ENCODE results near the gene PPIF. TPM values are rescaled to one million over a fixed set of nuclear protein-coding genes. Genes with fewer than 3 reads are reported as not detected.
A peak's percentile ranks its signal among the peaks of the same experiment; 100 is the strongest.

Gene PPIF
- total RNA-seq, 4 donors from 2014 or later: 40.2 to 141 (median 56.6) TPM

DNA sequence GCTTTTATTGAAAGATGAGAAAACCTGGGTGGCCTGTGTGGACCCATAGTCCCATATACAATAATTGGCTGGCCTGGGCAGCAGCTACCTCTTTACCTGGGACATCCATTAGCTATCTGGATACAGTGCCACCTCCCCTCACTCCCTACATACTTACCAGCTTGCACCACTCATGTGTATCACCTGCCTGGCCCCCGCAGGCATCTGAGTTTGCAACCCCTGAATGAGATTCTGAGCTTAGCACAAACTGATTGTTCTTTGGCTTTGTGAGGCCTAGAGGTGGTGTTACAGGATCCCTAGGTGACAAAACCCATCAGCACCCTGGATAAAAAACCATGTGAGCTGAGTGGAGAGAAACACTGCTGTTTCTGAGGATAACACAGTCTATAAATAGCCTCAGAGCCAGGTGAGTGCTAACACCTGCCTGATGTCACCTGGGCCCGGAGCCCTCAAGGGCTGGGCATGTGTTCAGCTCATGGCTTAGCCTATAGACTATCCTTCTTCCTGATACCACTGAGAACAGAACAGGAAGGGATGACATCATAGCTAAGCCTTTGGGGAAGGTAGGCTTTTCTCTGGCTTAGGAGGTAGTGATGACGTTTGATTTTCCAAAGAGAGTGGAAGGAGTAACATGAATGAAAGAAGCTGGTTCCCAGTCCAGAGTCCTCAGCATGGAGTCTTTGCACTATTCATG lies 2.6 kb upstream of the PPIF start:
- H3K36me3 ChIP-seq: peaks cover 1 to 9% (median 8%) of the 10 kb centered on the region in 3 donors
- H3K9me3 ChIP-seq: no peaks in the 10 kb centered on the region
- no peak for DNase-seq
- no peak overlapping the region for H3K4me3 ChIP-seq
- no peaks in the 10 kb centered on the region for H3K27me3 ChIP-seq
- TF ChIP-seq, protein P1, sequence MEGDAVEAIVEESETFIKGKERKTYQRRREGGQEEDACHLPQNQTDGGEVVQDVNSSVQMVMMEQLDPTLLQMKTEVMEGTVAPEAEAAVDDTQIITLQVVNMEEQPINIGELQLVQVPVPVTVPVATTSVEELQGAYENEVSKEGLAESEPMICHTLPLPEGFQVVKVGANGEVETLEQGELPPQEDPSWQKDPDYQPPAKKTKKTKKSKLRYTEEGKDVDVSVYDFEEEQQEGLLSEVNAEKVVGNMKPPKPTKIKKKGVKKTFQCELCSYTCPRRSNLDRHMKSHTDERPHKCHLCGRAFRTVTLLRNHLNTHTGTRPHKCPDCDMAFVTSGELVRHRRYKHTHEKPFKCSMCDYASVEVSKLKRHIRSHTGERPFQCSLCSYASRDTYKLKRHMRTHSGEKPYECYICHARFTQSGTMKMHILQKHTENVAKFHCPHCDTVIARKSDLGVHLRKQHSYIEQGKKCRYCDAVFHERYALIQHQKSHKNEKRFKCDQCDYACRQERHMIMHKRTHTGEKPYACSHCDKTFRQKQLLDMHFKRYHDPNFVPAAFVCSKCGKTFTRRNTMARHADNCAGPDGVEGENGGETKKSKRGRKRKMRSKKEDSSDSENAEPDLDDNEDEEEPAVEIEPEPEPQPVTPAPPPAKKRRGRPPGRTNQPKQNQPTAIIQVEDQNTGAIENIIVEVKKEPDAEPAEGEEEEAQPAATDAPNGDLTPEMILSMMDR (IDR thresholded peaks at IDR 0.05): no peak
- TF ChIP-seq POLR2A (IDR thresholded peaks at IDR 0.05): no peak
- WGBS, 2 donors: 53 to 55% methylated on average over 3 of the region's 3 CpGs
- peaks cover 22 to 83% (median 25%) of the 10 kb centered on the region in 3 donors for H3K4me1 ChIP-seq
- intact Hi-C loops (cut with DNase I): no loop called here
- peak overlapping the region in 3 of 4 donors; percentile 28 to 69 (median 65) for H3K27ac ChIP-seq

DNA sequence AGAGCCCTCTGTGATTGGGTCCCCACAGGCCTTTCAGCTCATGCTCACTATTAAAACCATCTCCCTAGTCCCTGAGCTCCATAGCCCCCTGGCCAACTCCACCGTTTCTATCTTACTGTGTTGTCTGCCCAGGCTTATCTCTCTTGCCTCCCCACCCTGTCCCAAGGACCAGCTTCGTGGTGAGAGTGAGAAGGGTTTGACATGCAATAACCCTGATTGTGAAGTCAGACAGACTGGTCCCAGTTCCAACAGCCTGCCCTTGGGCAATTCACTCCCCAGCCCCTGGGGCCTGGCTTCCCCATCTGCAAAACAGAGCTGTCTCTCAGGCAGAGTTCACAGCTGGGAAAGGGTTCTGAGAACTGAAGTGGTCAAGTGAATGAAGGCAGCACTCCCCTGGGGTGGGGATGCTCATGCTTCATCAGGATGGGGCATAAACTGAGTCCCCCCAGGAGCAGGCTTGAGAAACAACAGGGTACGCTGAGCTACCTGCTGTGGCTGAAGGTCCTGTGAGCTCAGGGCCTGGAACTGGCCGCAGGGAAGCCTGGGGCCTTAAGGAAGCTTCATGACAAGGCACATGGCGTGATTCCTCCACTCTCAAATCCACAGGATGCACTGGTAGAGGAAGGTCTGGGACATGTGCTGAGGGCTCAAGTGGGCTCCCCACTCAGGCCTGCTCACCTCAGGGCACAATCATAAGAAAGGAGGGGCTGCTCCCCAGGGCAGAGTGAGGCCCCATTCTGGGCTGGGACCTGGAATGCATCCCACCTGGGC lies 1.8 kb upstream of the PPIF start:
- no peak for TF ChIP-seq POLR2A (IDR thresholded peaks at IDR 0.05)
- TF ChIP-seq, protein P1 (IDR thresholded peaks at IDR 0.05): no peak
- DNase-seq: no peak
- Histone ChIP-seq H3K27me3 (no peaks in the 10 kb centered on the region), H3K9me3 (no peaks in the 10 kb centered on the region), H3K27ac (peak overlapping the region in 2 of 4 donors; percentile 60 to 65), H3K4me3 (no peak overlapping the region), H3K36me3 (peaks cover 9 to 17% (median 16%) of the 10 kb centered on the region in 3 donors), H3K4me1 (peaks cover 22 to 89% (median 31%) of the 10 kb centered on the region in 3 donors)
- 89 to 93% methylated on average over 2 to 3 of the region's 5 CpGs for WGBS, 2 donors
- intact Hi-C loops (cut with DNase I): no loop called here

DNA sequence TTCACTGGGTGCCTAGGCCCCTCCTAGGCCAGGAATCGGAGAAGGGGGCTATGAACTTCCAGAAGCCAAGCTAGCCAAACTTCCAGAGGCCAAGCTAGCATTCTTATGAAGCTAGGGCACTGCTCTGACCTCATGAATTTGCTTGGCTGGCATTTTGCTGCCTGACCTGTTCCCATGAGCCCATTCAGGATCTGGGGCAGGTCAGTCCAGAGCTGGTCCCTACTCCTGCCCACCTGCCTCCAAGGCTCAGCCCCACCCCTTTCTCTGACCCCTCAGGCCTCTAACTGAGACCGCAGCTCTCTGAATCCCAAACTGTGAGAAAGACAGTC lies 1.3 kb upstream of the PPIF start:
- TF ChIP-seq POLR2A (IDR thresholded peaks at IDR 0.05): no peak
- TF ChIP-seq, protein P1 (IDR thresholded peaks at IDR 0.05): no peak
- intact Hi-C loops (cut with DNase I): no loop called here
- H3K4me3 ChIP-seq: no peak overlapping the region
- H3K4me1 ChIP-seq: peaks cover 22 to 87% (median 31%) of the 10 kb centered on the region in 3 donors
- WGBS, 2 donors: 100% methylated on average over 2 of the region's 2 CpGs; no CpG with 5 or more reads in 1 of the 2 donors
- H3K27ac ChIP-seq: no peak overlapping the region
- H3K36me3 ChIP-seq: peaks cover 13 to 23% (median 21%) of the 10 kb centered on the region in 3 donors
- H3K27me3 ChIP-seq: no peaks in the 10 kb centered on the region
- no peaks in the 10 kb centered on the region for H3K9me3 ChIP-seq
- no peak for DNase-seq

DNA sequence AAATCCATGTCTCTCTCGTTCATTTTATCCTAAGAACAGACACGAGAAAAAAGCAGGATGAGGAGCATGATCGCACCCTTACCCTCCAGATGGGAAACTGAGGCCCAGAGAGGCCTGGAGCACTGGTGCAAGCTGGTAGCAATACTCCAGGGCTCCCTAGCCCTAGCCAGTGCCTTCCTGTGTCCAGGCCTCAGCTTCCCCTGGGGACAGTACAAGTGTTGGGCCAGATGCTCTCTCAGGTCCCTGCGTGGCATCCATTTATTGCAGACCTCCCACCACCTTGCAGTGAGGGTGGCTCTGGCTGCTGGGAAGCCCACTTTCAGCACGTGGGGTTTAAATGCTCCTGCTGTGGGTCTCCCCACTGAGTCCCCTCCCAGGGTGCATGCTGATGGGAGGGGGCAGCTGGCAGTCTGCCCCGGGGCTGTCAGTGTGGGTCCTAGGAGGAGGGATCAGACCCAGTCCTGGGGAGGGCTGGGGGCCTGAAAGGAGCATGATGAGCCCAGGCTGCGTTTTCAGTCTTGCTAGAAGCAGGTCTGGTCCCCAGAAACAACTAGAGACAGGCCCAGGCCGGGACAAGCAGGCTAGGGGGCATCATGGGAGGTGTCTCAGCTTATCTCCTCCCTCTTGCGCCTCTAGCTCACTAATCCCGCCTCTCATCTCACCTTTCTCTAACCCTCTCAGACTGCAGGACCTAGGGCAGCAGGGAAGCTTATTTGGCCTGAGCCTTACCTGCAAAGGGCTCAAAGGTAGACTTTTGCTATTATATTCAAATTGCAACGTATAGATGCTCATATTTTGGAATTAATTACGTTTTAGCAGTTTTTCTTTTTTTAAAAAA lies 662 bp upstream of the PPIF start:
- Histone ChIP-seq H3K4me1 (peaks cover 22 to 85% (median 31%) of the 10 kb centered on the region in 3 donors), H3K27me3 (no peaks in the 10 kb centered on the region), H3K4me3 (peak overlapping the region in 3 of 4 donors; percentile 67 to 78 (median 77)), H3K9me3 (no peaks in the 10 kb centered on the region), H3K27ac (peak overlapping the region in 2 of 4 donors; percentile 4 to 88), H3K36me3 (peaks cover 19 to 29% (median 26%) of the 10 kb centered on the region in 3 donors)
- no peak for DNase-seq
- intact Hi-C loops (cut with DNase I): no loop called here
- TF ChIP-seq, protein P1 (IDR thresholded peaks at IDR 0.05): no peak
- 45 to 53% methylated on average over 8 of the region's 12 CpGs for WGBS, 2 donors

Data from esophagus squamous epithelium (tissue), 5 donors.